Measurements from ENCODE around the gene GALM.

GALM gene

DNA sequence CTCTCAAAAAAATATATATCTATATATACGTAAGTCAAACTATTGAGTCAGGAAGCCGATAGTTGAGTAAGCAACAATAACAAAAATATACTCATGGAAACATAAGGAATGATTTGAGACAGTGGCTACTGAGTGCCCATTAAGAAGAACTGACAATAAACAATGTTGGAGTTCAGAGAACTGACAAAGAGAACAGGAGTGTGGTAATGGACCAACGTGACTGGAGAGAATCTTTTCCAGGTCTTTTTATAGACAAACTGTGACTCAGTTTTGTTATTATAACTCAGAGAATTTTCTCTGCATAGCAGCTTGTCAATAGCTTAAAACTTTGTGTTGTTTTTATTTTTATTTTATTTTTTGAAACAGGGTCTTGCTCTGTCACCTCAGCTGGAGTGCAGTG is 4.6 kb upstream of the GALM start:
- no peak for TF ChIP-seq CTCF (IDR thresholded peaks at IDR 0.05)

GRCh38 chr2:38666556-38666910 is 619 bp downstream of the GALM start:
- TF ChIP-seq CTCF (IDR thresholded peaks at IDR 0.05), result no peak

- no peak for TF ChIP-seq CTCF (IDR thresholded peaks at IDR 0.05)
These were observed 2.2 kb downstream of the GALM start for GRCh38 chr2:38668092-38668491.

DNA sequence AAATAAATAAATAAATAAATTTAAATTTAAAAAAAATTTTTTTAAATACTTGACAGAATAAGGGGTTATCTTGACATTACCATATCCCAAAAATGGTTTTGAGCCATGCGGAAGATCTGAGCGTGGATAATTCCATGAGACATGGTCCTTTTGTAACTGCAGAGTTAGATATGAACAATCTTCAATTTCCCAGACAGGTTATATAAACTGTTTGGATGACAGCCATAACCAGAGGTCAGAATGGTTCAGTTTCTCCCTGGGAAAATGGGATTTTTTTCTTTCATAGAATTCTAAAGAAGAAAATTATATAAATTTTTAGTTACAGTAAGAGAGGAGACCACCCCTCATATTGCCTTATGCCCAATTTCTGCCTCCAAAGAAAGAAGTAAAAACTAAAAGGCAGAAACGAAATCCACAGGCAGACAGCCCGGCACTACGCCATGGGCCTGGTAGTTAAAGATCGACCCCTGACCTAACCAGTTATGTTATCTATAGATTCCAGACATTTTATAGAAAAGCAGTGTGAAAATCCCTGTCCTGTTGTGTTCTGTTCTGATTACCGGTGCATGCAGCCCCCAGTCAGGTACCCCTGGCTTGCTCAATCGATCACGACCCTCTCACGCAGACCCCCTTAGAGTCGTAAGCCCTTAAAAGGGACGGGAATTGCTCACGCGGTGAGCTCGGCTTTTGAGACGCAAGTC is 3.0 kb downstream of the GALM start:
- TF ChIP-seq CTCF (IDR thresholded peaks at IDR 0.05), result no peak

DNA sequence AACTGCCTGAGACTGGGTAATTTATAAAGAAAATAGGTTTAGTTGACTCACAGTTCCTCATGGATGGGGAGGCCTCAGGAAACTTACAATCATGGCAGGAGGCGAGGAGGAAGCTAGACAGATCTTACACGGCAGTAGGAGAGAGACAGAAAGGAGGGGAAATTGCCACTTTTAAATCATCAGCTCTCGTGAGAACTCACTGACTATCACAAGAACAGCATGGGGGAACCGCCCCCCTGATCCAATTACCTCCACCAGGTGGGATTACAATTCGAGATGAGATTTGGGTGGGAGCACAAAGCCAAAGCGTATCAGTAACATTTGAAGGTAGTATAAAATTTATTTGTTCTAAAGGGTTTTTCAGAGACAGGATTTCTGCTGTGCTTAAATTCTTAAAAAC is 5.4 kb downstream of the GALM start:
- no peak for TF ChIP-seq CTCF (IDR thresholded peaks at IDR 0.05)

- no peak for TF ChIP-seq CTCF (IDR thresholded peaks at IDR 0.05)
These were observed 6.0 kb downstream of the GALM start for GRCh38 chr2:38671946-38672345.

DNA sequence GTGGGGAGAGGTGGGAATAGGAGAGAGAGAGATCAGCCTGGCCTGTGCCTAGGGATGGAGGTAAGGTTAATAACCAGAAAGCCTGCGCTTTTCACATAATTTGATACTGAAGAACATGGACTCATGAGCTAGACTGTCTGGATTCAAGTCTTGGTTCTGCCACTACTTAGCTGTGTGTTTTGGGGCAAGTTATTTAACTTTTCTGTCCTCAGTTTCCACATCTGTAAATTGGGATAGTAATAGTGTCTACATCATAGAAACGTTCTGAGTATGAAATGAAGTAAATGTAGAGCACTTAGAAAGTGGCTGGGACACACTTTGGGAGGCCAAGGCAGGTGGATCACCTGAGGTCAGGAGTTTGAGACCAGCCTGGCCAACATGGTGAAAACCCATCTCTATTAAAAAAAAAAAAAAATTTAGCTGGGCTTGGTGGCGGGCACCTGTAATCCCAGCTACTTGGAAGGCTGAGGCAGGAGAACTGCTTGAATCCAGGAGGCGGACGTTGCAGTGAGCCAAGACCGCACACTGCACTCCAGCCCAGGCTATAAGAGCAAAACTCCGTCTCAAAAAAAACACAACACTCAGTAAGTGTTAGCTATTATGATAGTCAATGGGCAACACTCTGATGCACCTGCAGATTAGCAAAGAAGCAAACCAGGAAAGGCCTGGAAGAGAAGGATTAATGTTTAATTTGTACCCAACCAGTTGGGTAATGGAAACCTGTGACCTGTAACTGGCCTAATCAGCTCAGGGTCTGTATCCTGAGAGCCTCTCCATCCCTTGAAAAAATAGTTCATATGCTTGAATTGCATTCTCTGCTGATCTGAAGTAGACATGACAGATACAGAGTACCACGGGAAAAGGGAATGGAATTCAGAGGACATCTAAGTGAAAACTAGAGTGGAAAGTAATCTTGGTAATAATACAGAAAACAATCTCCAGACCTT is 6.8 kb downstream of the GALM start:
- no peak for TF ChIP-seq CTCF (IDR thresholded peaks at IDR 0.05)
